Fibroblast of skin of left biceps (primary cell): ENCODE data around the gene E2F4.

ENCODE experiments used
- DNase-seq, 2 experiments: peaks; one replicate each; pipeline ENCODE4 v3.0.0-alpha.2; 2013; ENCODE audit warnings: low read depth in 2 of 2

The E2F4 gene

DNA sequence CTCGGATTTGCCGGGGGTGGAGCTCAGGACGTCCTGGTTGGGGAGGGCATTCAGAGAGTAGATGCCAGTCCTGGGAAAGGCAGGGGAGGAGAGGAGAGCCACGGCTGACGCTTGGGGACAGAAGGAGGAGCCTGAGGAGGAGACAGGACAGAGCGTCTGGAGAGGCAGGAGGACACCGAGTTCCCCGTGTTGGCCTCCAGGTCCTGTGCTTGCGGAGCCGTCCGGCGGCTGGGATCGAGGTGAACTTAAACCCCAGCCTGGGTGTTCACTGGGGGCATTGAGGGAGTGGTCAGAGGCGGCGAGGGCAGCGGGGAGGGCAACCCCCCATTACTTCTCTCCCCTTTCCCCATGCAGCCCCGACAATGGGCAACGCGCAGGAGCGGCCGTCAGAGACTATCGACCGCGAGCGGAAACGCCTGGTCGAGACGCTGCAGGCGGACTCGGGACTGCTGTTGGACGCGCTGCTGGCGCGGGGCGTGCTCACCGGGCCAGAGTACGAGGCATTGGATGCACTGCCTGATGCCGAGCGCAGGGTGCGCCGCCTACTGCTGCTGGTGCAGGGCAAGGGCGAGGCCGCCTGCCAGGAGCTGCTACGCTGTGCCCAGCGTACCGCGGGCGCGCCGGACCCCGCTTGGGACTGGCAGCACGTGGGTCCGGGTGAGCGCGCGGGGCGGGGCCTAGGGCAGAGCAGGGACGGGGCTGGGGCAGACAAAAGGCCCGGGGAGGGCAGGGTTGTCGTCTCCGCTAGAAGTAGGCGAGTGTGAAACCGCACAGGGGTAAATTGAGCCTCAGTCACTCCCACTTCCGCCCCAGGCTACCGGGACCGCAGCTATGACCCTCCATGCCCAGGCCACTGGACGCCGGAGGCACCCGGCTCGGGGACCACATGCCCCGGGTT is 17.9 kb upstream of the E2F4 start:
- DNase-seq: no peak

DNA sequence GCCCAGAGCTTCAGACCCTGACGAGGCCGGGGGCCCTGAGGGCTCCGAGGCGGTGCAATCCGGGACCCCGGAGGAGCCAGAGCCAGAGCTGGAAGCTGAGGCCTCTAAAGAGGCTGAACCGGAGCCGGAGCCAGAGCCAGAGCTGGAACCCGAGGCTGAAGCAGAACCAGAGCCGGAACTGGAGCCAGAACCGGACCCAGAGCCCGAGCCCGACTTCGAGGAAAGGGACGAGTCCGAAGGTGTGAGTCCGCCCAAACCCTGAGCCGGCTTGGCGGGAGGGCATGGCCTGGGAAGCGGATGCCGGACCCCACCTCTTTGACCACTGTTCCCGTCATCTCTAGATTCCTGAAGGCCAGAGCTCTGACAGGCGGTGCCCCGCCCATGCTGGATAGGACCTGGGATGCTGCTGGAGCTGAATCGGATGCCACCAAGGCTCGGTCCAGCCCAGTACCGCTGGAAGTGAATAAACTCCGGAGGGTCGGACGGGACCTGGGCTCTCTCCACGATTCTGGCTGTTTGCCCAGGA is 17.2 kb upstream of the E2F4 start:
- DNase-seq: no peak

DNA sequence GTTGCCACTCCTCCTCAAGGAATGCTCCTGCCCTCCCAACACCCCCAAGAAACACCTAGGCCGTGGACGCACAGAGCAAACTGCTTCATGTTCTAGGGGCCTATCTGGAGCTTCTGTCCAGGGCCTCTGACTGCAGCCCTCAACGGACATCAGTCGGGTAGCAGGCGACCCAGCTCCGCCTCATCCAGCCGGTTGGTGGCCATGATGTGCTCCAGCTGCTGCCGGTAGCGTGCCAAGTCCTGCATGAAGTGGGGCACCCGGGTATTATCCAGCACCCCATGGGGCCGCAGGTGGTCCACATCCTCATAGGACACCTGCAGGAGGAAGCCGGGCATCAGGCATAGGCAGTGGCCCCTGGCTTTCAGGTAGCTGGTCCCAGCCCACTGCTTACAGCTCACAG is 15.3 kb upstream of the E2F4 start:
- DNase-seq: no peak

DNA sequence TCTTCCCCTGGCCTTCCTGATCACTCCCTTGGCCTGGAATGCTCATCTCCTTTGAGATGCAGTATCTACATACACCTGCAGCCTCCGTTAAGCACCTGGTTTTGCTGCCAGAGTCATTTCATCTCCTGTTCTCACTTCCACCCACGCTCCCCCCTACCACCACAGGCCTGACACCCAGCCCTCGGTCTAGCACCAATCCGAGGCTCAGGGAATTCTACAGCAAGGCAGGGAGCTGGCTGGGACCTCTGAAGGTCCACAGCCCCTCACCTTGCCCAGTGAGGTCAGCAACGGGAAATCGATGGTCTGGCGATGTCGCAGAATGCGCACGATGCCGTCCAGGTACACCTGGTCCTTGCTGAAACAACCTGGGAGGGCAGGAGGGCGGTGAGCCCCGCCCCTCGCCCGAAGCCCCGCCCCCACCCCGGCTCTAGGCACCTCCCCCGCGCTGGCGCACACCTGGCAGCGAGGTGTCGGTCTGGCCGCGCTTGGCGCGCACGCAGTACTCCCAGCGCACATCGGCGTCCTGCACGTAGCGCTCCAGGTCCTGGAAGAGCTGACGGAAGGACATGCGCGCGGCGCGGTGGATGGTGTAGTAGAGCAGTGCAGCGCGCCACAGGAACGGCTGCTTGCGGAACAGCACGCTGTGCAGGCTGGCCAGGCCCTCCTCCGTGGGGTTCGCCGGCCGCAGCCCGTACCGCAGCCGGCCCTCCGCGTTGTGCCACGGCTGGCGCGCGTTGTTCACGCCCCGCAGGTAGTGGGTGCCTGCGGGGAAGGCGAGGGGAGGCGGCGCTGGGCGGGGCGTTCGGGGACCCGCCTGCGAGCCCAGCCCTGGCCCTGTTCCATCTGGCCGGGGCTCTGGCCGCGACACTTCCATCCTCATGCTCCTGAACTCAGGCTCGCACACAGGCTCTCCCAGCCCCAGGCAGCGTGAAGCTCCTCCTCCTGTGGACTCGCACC is 13.9 kb upstream of the E2F4 start:
- DNase-seq: no peak

DNA sequence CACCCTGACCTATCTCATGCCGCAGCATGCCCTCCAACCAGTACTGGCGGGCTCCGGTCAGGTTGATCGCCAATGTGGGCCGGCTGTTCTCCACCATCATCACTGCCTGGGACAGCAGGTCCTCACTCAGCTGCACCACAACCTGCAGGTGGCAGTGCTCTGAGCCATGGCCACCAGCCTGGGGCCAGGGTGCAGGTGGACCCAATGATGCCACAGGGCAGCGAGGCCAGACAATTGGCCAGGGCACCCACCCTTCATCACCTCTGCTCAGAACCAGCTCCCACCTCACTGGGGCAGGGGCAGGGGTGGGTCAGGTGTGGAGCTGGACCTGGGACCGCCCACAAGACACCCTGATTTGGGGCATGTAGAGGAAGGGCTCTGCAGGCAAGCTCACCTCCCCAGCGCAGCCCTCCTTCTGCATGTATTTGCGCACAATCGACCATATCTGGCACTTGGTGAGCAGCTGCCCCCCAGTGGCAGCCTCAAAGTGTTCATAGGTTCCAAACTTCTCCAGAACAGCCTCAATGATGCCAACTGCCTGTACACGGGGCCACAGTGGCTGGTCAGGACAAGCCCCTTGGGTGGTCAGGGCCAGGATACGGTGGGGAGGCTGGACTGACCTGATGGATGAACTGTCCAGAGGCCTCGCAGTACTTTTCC is 12.4 kb upstream of the E2F4 start:
- DNase-seq: no peak

DNA sequence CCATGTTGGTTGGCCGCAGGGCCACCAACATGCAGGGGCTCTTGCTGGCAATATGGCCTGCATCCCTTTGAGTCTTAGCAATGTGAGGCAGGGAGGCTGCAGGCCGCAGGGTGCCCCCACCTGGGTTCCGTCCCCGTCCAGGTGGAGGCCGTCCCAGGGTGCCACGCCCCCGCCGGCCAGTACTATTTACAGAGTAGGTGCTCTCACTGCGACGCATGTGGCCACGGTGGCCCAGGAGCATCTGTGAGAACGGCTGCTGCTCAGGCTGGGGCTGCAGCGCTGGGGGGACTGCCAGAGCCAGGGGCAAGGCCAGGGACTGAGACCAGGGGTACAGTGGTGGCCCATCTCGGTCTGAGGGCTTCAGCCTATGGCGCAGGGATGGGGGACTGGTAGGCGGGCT is 11.8 kb upstream of the E2F4 start:
- DNase-seq: no peak

DNA sequence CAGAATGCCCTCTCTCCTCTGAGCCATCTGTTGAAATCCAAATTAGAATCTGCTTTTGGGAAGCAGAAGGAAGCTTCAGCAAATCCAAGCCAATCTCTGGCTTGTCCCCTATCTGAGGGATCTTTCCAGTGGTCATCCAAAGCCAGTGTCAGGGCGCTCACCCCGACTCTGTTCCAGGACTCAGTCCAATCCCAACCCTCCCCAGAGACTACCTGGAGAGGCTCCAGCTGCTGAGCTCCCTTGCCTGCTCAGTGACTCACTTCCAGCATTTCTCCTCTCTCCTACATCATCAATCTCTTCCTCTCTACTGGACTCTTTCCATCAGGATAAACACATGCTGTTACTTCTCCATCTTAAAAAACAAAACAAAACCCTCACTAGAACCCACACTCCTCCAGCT is 10.6 kb upstream of the E2F4 start:
- DNase-seq: peak; percentile 55 to 57

DNA sequence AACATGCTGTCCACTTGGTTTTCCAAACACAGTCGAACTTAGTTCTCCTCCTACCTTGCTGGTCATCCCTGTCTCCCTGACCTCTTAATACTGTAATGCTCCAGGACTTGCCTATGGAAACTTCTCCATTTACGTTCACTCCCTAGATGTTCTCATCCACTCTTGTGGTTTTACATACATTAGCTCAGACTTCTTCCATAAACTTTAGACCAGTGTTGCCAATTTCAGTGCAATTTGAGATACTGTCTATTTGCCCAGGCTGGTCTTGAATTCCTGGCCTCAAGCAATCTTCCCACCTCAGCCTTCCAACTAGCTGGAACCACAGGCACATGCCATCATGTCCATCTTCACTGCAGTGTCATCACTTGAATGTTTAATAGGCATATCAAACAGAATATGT is 9.7 kb upstream of the E2F4 start:
- no peak for DNase-seq

DNA sequence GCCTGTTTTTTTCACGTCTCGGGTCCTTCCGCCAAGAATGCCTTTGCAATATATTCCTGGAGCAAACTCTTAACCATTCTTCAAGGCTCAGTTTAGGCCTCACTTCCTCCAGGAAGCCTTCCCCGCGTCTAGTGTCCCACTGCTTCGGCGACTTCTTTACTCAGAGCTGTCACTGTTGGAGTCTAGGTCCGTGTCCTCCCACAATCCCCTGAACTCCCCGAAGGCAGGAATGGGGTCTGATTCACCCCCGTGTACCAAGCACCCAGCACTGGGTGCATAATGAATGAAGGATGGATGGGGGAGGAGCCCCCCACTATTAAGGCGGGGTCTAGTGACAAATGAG is 8.7 kb upstream of the E2F4 start:
- DNase-seq: no peak

DNA sequence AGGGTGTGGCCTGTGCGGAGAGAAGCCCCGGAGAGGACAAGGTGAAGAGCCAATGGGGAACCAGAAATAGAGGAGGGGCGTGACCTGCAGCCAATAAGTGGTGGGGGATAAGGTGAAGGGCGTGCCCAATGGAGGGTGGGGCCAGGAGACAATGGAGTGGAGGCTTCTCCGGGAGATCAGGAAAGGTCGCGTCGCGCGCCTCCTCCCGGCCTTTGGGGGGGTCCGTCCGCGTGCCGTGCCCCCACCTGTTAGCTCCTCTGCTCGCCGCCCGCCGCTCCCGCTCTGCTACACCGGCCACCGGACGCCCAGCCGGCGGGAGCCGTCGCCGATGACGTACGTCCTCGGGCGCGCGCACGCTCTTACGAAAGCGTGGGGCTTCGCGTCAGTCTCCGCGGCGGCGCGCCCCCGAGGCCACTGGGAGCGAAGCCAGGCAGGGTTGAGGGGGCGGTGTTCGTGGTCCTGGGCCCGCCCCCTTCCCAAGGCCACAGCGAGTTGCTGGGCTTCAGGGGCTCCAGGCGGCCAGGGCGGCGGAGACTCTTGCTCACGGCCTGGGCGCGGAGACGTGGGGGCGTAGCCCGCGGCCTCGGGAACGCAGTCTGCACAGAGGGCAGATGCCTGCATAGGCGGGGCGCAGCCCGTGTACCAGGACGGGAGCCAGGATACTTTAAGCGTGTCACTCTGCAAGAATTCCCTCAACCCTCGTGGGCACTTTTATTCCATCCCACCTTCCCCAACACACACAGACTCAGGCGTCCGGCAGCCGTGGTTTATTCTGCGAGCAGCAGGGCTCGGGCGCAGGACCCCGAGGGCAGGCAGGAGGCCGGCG is 8.1 kb upstream of the E2F4 start, which contains the start of gene MATCAP1:
TSS of gene MATCAP1 (minus strand) at position 337 of the 826 bp plus-strand sequence. CDS start 3,353 bp downstream, outside the sequence.
- DNase-seq: peak; percentile 93

DNA sequence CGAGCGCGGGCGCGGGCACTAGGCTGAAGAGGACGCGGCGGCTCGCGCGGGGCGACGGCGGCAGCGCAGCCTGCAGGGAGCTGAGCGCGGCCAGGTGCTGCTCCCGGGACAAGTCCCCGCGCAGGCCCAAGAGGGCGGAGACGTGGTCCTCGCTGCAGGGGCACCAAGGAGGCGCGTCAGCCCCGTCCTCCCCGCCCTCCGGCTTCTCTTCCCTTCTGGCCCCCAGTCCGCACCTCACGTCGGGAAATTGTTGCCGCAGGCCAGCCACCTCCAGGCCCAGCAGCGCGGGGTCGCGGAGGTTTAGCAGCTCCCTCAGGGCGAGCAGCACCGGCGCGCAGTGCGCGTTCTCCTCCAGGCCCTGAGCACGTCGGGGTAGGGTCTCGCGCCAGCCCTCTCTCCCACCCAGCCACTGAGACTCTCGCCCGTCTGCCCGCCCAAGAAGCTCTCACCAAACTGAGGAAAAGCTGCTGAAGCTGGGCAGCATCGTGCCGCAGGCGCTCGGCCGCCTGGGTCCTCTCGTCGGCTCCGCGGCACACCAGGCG is 7.4 kb upstream of the E2F4 start:
- no peak for DNase-seq

DNA sequence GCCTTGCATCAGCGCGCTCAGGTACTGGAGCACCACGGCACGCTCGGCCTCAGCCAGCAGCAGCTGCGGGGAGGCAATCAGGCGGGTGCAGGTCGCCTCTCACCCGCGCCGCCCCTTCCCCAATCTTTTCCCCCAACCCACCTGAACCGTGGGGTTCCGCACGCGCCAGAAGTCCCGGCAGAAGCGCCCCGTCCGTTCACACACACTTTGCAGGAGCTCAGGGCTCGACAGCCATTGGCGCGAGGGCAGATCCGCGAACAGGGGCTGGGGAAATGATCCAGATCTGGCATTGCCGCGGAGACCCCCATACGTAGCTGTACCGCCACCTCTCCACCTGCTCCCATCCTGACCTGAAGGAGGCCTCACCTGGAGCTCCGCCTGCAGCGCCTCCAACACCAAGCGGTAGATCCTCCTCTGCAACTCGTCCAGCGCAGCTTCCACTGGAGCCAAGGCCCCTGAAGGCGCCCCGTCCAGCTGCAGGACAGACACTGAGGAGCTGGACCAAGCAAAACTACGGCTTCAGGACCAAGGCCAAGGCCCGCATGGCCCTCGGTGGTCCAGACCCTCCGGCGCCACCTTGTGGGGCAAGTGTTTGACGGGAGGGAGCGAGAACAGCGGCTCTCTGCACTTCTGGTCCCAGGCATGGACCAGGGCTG is 6.8 kb upstream of the E2F4 start:
- peak in 1 of 2 experiments; percentile 56 for DNase-seq

DNA sequence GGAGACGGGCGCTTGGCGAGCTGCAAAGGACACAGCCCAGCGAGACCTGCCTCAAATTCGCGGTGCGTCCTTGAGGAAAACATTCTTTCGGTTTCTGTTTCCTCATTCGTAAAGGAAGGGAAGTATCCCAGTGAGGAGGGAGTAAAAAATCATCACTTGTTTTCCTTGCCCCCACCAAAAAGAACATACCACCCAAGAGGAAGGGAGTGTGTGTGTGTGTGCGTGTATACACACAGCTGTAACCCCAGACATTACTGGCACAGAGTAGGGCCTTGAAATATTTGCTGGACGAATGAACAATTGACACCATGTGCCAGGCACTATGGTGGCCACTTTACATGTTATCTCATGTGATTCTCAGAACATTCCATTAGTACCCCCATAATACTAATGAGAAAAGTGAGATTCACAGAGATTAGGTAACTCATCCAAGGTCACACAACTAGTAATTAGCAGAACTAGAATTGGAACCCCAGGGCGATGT is 6.3 kb upstream of the E2F4 start:
- DNase-seq: no peak

DNA sequence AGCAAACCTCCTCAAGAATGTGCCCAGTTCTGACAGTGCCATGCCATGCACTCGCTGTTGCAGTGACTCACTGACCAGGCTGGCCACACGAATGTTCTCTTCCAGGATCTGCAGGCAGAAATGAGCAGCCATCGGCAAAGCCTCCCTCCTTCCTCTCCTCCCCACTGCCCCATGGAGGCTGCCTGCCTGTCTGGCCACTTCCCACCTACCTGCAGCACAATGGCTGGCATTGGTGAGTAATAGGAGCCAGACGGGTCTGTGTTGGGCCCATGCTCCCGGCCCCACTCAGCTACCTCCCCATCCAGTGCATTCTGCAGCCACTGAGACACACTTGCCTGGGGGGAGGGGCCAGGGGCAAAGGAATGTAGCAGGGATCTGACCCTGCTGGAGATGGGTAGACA is 5.4 kb upstream of the E2F4 start:
- no peak for DNase-seq

DNA sequence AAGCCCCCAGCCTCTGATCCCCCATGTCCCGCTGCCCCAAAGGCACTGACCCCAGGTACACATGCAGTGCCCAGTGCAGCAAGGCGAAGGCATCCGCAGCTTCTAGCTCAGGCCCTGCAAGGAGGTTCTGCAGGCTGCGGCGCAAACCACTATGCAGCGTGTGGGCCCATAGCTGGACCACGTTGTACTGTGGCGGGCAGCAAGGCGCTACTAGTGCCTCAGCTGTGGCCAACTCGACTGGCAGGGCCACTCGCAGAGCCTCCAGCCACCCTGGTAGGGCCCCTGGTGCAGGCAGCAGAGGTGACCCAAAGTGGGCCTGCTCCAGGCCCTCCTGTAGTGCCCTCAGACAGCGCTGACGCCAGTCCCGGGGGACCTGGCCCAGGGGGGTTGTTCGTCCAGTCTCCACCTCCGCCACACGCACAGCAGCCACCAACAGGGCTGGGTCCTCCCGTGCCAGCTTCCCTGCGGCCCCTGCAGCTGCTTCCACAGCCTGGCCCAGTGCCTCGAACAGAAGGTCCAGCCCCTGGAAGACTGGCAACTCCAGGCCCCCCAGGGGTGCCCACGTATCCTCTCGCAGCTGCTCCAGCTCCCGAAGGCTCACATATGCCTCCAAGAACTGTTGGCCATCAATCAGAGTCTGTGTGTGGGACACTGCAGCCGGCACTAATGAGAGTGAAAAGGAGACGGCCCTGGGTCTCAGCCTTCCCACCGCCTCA is 4.6 kb upstream of the E2F4 start:
- DNase-seq: no peak

DNA sequence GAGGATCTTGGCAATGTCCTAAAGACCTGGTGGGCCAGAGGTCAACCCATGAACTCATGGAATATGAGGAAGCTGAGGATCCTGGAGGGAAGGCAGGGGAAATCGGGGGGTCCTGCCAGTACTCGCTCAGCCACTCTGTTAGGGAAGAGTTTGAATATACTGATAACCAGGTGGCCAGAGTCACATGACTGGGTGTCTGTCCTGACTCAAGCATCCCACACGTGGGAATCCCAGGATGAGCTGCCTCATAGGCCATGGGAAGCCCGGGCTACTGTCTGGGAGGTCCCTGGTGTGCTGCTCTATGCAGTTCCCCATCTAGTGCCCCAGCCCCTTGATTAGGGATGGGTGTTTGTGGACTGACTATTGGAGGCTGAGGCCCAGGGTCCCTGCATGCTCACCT is 3.6 kb upstream of the E2F4 start:
- no peak for DNase-seq

DNA sequence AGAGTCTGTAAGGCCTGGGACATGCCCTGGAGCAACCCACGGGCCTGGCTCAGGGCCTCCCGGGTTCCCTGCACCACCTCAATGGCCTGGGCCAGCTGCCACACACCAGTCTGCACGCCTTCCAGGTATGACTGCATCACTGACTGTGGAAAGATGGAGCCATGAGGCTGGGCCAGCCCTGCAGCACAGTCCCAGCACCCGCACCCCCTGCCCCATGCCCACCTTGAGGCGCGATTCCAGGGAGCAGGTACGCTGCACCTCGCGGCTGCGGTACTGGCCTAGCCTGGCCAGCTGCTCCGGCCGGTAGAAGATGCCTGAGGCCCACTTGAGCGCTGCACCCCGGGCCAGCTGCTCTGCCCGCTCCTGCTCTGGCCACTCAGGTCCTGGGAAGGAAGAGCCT is 3.2 kb upstream of the E2F4 start:
- no peak for DNase-seq

DNA sequence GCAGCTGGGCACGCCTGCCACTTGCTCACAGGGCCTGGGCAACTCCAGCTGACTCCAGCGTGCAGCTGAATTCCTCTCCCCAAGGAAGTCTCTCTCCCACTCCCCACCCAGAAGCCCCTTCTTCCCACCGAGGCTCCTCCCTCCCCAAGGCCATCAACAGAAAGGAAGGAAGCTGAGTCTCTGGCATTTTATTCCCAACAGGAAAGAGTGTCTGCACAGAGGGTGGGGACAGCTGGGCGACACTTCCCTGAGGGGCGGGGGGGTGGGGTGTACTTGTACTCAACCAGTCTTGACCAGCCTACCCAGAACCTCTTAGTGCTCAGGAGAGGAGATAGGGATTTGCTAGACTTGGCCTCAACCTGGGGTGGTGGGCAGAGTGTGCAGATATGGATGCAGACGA is 1.9 kb upstream of the E2F4 start, which contains the start of gene EXOC3L1:
TSS of gene EXOC3L1 (minus strand) at position 96 of the 400 bp plus-strand sequence. CDS start 460 bp downstream, outside the sequence.
- no peak for DNase-seq
